HCT116 (cell line): ENCODE results near the gene ZDHHC15. TPM values are rescaled to one million over a fixed set of nuclear protein-coding genes. Genes with fewer than 3 reads are reported as not detected.

Source experiments
- ATAC-seq: fragments of 200-7000 bp; cut with Tn5 transposase; 2 replicates; pipeline ENCODE4 v1.9.1; 2020; ENCODE audit warnings: mild to moderate bottlenecking, moderate library complexity
- BruUV-seq: library from RNA; stranded (reverse); fragments of 400-500 nt; replicated peaks from 2 replicates; lab custom pipeline; 2021; lab: Mats Ljungman, UMichigan
- CTCF ChIA-PET: fragments of 300-600 bp; sonication (Branson Sonifier 250); formaldehyde crosslinking; loops from one replicate; lab custom pipeline; 2021; ENCODE audit warnings: antibody characterized with exemption; lab: Charles Lee
- POLR2A ChIA-PET: fragments of 300-600, 350-600 bp; sonication (Branson Sonifier 250); formaldehyde crosslinking; loops from one replicate; lab custom pipeline; 2021; ENCODE audit warnings: antibody characterized with exemption; lab: Charles Lee
- RAD21 ChIA-PET, 2 experiments: fragments of 300-600 bp; sonication (Branson Sonifier 250); formaldehyde crosslinking; loops; one replicate each; lab custom pipeline; 2023; ENCODE audit warnings: low total read pairs in 2 of 2; ENCODE audit not compliant: uncharacterized antibody in 2 of 2, unreplicated experiment in 2 of 2, low non-redundant PET in 1 of 2; lab: Charles Lee
- DNase-seq: peaks from one replicate; pipeline ENCODE4 v3.0.0-alpha.2; 2010; ENCODE audit warnings: low read depth, low spot score
- H2AFZ ChIP-seq: fragments of 200-600 bp; shearing (Covaris generic), sonication (generic); 2 replicates; pipeline ENCODE4 v1.6.1; 2017; ENCODE audit warnings: low read depth, mixed run types, mixed read lengths, antibody characterized with exemption, low read length; ENCODE audit not compliant: poor library complexity, severe bottlenecking
- H3K27ac ChIP-seq: 2 replicates; pipeline ENCODE4 v1.5.1; 2012; ENCODE audit warnings: low read depth, low read length
- H3K27me3 ChIP-seq: fragments of 200-600 bp; sonication (generic); 2 replicates; pipeline ENCODE4 v1.6.1; 2016; ENCODE audit warnings: mixed run types, low read length, mixed read lengths; ENCODE audit not compliant: insufficient read depth
- H3K36me3 ChIP-seq, 2 experiments: fragments of 200-500 bp in 1 of 2; fragments of 200-600 bp in 1 of 2; sonication (Bioruptor generic) in 1 of 2; sonication (generic) in 1 of 2; 2 replicates each; pipeline versions ENCODE4 v1.5.1 to v1.6.1; 2014 to 2016; ENCODE audit warnings: low read length in 2 of 2, inconsistent platforms in 1 of 2, mixed read lengths in 1 of 2, mixed run types in 1 of 2; ENCODE audit not compliant: insufficient read depth in 2 of 2, control insufficient read depth in 1 of 2
- H3K4me1 ChIP-seq, 2 experiments: fragments of 200-600 bp in 1 of 2; sonication (generic) in 1 of 2; 2 replicates each; pipeline versions ENCODE4 v1.5.1 to v1.6.1; 2012 to 2017; ENCODE audit warnings: low read length in 2 of 2, inconsistent platforms in 1 of 2, mild to moderate bottlenecking in 1 of 2, mixed read lengths in 1 of 2, mixed run types in 1 of 2, moderate library complexity in 1 of 2; ENCODE audit not compliant: insufficient read depth in 2 of 2, control insufficient read depth in 1 of 2
- H3K4me2 ChIP-seq: fragments of 200-600 bp; sonication (generic); 2 replicates; pipeline ENCODE4 v1.6.1; 2017; ENCODE audit warnings: mixed run types, low read length, mixed read lengths
- H3K4me3 ChIP-seq, 2 experiments: fragments of 200-600 bp in 1 of 2; sonication (generic) in 1 of 2; replicated peaks in 1 of 2; 2 replicates each; pipeline ENCODE4 v1.5.1; 2011 to 2016; ENCODE audit warnings: low read length in 2 of 2, control low read depth in 1 of 2, low read depth in 1 of 2, mild to moderate bottlenecking in 1 of 2, mixed read lengths in 1 of 2, mixed run types in 1 of 2
- H3K79me2 ChIP-seq: fragments of 200-600 bp; sonication (generic); 2 replicates; pipeline ENCODE4 v1.6.1; 2017; ENCODE audit warnings: mild to moderate bottlenecking, mixed run types, low read length, moderate library complexity, mixed read lengths; ENCODE audit not compliant: insufficient read depth
- H3K9ac ChIP-seq: fragments of 200-600 bp; sonication (generic); 2 replicates; pipeline ENCODE4 v1.6.1; 2016; ENCODE audit warnings: low read length, mixed read lengths
- H3K9me2 ChIP-seq: fragments of 200-600 bp; sonication (generic), shearing (Covaris generic); 2 replicates; pipeline ENCODE4 v1.6.1; 2017; ENCODE audit warnings: mixed run types, mild to moderate bottlenecking, moderate library complexity; ENCODE audit not compliant: insufficient read depth
- H3K9me3 ChIP-seq, 2 experiments: fragments of 200-500 bp in 1 of 2; fragments of 200-600 bp in 1 of 2; sonication (Bioruptor generic) in 1 of 2; sonication (generic) in 1 of 2; 2 replicates each; pipeline ENCODE4 v1.6.1; 2014 to 2017; ENCODE audit warnings: low read length in 2 of 2, mixed read lengths in 2 of 2, inconsistent platforms in 1 of 2, low read depth in 1 of 2, mild to moderate bottlenecking in 1 of 2, mixed run types in 1 of 2, moderate library complexity in 1 of 2; ENCODE audit not compliant: control insufficient read depth in 1 of 2, insufficient read depth in 1 of 2
- H4K20me1 ChIP-seq: fragments of 200-600 bp; sonication (generic), shearing (Covaris generic); 2 replicates; pipeline ENCODE4 v1.6.1; 2017; ENCODE audit warnings: mixed run types, mild to moderate bottlenecking, moderate library complexity; ENCODE audit not compliant: insufficient read depth
- ATF3 ChIP-seq: IDR thresholded peaks from 2 replicates; pipeline ENCODE4 v1.6.1; 2012
- intact Hi-C: fragments of 100-400 bp; cut with micrococcal nuclease; formaldehyde crosslinking; loops from 2 replicates; pipeline ENCODE4 v1.10.0; 2022
- total RNA-seq: library from RNA; stranded (reverse); gene quantifications from one replicate; pipeline ENCODE4 v1.2.1, GENCODE V29; 2021; ENCODE audit not compliant: unreplicated experiment

Gene ZDHHC15
- total RNA-seq, 1 experiment from 2014 or later: not detected

DNA sequence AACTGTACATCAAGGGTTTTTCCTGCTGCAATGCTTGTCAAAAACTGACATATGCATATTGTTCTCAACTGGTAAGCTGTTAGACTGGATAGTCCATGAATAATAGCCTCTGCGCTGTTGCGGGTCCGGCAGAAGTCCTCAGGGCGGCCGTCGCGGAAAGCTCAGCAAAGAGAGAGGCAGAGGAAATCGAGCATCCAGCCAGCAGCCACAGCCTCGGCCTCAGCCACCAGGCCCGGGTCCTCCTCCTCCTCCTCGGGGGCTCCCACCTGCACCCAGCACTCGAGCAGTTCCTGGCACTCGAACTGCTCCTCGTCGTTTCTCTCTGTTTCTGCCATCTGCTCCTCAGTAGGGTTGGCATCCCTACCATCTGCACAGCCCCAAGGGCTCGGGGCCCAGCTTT, 195.2 kb downstream of the ZDHHC15 start:
- Histone ChIP-seq H3K27me3 (no peaks in the 10 kb centered on the region), H3K27ac (no peak overlapping the region), H4K20me1 (no peaks in the 10 kb centered on the region), H3K36me3 (no peaks in the 10 kb centered on the region), H3K9ac (no peak overlapping the region), H3K9me3 (no peaks in the 10 kb centered on the region), H3K9me2 (no peaks in the 10 kb centered on the region), H3K4me2 (no peak overlapping the region)
- DNase-seq: no peak
- TF ChIP-seq ATF3: no peak
- TF ChIP-seq, all 23 proteins: peak for 0
- H3K79me2 ChIP-seq: no peaks in the 10 kb centered on the region
- CTCF ChIA-PET: no interaction called here
- ATAC-seq: no peak
- no peak overlapping the region for H3K4me3 ChIP-seq
- no peaks in the 10 kb centered on the region for H3K4me1 ChIP-seq
- H2AFZ ChIP-seq: no peak overlapping the region
- intact Hi-C loops: no loop called here
- POLR2A ChIA-PET: no interaction called here
- BruUV-seq: no TSS peak
- RAD21 ChIA-PET: no interaction called here

Other genes with a start within 250 kb of the ZDHHC15 start
- 10.3 TPM for gene UPRT, start 249.0 kb downstream of the ZDHHC15 start, total RNA-seq